HG02852 (cell line): ENCODE results near the gene INTS15.
"Not testable (repeated sequence)": the region's sequence is repeated elsewhere in the genome, so short reads cannot be mapped to it uniquely, and the experiment has no call there.

Experiments used
- ATAC-seq: cut with Tn5 transposase; IDR thresholded peaks from one replicate; pipeline ENCODE4 v1.9.1; 2021; ENCODE audit warnings: mild to moderate bottlenecking, moderate library complexity; ENCODE audit not compliant: unreplicated experiment

The INTS15 gene

GRCh38 chr7:6576867-6577368 lies 12.9 kb upstream of the INTS15 start:
- ATAC-seq, result not testable (repeated sequence)

- ATAC-seq, result peak; percentile 98
Observed at GRCh38 chr7:6577369-6578113, 12.3 kb upstream of the INTS15 start, which contains the start of gene ZDHHC4. Gene ZDHHC4, plus strand, starts transcription at chr7:6577454. Its CDS starts 3,108 bp downstream, at chr7:6580562.

GRCh38 chr7:6578114-6579084 lies 11.4 kb upstream of the INTS15 start:
- no peak for ATAC-seq

GRCh38 chr7:6579446-6579845 lies 10.4 kb upstream of the INTS15 start:
- ATAC-seq, result no peak

GRCh38 chr7:6585746-6586432 lies 3.9 kb upstream of the INTS15 start:
- not testable (repeated sequence) for ATAC-seq

GRCh38 chr7:6588566-6588965 lies 1.3 kb upstream of the INTS15 start:
- no peak for ATAC-seq

- ATAC-seq, result no peak
Observed at GRCh38 chr7:6589151-6589828, 531 bp upstream of the INTS15 start.

- ATAC-seq, result no peak
Observed at GRCh38 chr7:6590645-6591110, 857 bp downstream of the INTS15 start.

GRCh38 chr7:6600093-6600492 lies 10.3 kb downstream of the INTS15 start:
- ATAC-seq, result no peak

- ATAC-seq, result no peak
Observed at GRCh38 chr7:6604458-6604857, 14.6 kb downstream of the INTS15 start.

GRCh38 chr7:6606866-6607583 lies 17.2 kb downstream of the INTS15 start:
- ATAC-seq, result no peak

GRCh38 chr7:6607651-6608051 lies 17.8 kb downstream of the INTS15 start:
- ATAC-seq, result no peak

GRCh38 chr7:6608081-6608480 lies 18.3 kb downstream of the INTS15 start:
- ATAC-seq, result no peak

- ATAC-seq, result no peak
Observed at GRCh38 chr7:6608794-6609193, 19.0 kb downstream of the INTS15 start.

GRCh38 chr7:6612819-6613218 lies 23.0 kb downstream of the INTS15 start:
- no peak for ATAC-seq

GRCh38 chr7:6613706-6614105 lies 23.9 kb downstream of the INTS15 start:
- no peak for ATAC-seq

- ATAC-seq, result no peak
Observed at GRCh38 chr7:6614953-6615722, 25.3 kb downstream of the INTS15 start, which contains the start of gene ZNF853. Gene ZNF853, plus strand, starts transcription at chr7:6615610. Its CDS starts 565 bp downstream, at chr7:6616175.

GRCh38 chr7:6615723-6616555 lies 26.1 kb downstream of the INTS15 start:
- ATAC-seq, result no peak
